B cell (primary cell): ENCODE data around the gene USF1. TPM values are rescaled to one million over a fixed set of nuclear protein-coding genes. Genes with fewer than 3 reads are reported as not detected.
A peak's percentile ranks its signal among the peaks of the same experiment; 100 is the strongest.

ENCODE experiments used
- ATAC-seq: fragments of 200-7000 bp; cut with Tn5 transposase; one replicate; pipeline ENCODE4 v1.10.0; 2021; ENCODE audit warnings: low read depth, mild to moderate bottlenecking, moderate number of reproducible peaks, moderate library complexity
- CTCF ChIA-PET: fragments of 350-600 bp; sonication (Branson Sonifier 250); formaldehyde crosslinking; loops from one replicate; lab custom pipeline; 2021; ENCODE audit warnings: antibody characterized with exemption, inconsistent platforms; lab: Charles Lee
- POLR2A ChIA-PET: fragments of 350-600 bp; sonication (Branson Sonifier 250); formaldehyde crosslinking; loops from one replicate; lab custom pipeline; 2021; ENCODE audit warnings: antibody characterized with exemption; lab: Charles Lee
- DNase-seq: peaks from one replicate; pipeline ENCODE4 v3.0.0; 2013
- H2AFZ ChIP-seq: 2 replicates; pipeline ENCODE4 v1.6.1; 2012; ENCODE audit warnings: mild to moderate bottlenecking, low read depth, low read length; ENCODE audit not compliant: insufficient read depth, poor library complexity, severe bottlenecking
- H3K27ac ChIP-seq, 2 donors: 1 replicate in 1 of 2; 2 replicates in 1 of 2; pipeline ENCODE4 v1.5.1; 2012 to 2013; ENCODE audit warnings: low read length in 2 of 2, mild to moderate bottlenecking in 2 of 2, moderate library complexity in 1 of 2
- H3K27me3 ChIP-seq, 4 experiments: fragments of 200-600 bp in 1 of 4; sonication (generic) in 1 of 4; replicated peaks in 1 of 4; 1 replicate in 2 of 4; 2 replicates in 2 of 4; pipeline versions ENCODE4 v1.6.1 to v1.7.0; 2013 to 2016; ENCODE audit warnings: low read length in 3 of 4, mild to moderate bottlenecking in 2 of 4, mixed read lengths in 1 of 4, moderate library complexity in 1 of 4; ENCODE audit not compliant: insufficient read depth in 4 of 4, control insufficient read depth in 3 of 4; ENCODE audit errors: control extremely low read depth in 1 of 4
- H3K36me3 ChIP-seq, 2 experiments: replicated peaks in 1 of 2; 1 replicate in 1 of 2; 2 replicates in 1 of 2; pipeline versions ENCODE4 v1.6.1 to v1.7.1; 2013; ENCODE audit warnings: low read length in 1 of 2; ENCODE audit not compliant: insufficient read depth in 2 of 2, control insufficient read depth in 1 of 2; ENCODE audit errors: control extremely low read depth in 1 of 2, extremely low read depth in 1 of 2
- H3K4me1 ChIP-seq, 2 donors: fragments of 200-600 bp in 1 of 2; sonication (generic) in 1 of 2; 1 replicate in 1 of 2; 2 replicates in 1 of 2; pipeline versions ENCODE4 v1.5.1 to v1.6.1; 2013 to 2017; ENCODE audit warnings: low read length in 2 of 2; ENCODE audit not compliant: control insufficient read depth in 2 of 2, insufficient read depth in 2 of 2
- H3K4me2 ChIP-seq: replicated peaks from 2 replicates; pipeline ENCODE3; 2012; ENCODE audit warnings: mild to moderate bottlenecking, low read depth, low read length; ENCODE audit not compliant: poor library complexity, severe bottlenecking
- H3K4me3 ChIP-seq, 5 experiments: fragments of 200-600 bp in 1 of 5; sonication (generic) in 1 of 5; 1 replicate in 3 of 5; 2 replicates in 2 of 5; pipeline versions ENCODE4 v1.5.1 to v1.7.0; 2011 to 2016; ENCODE audit warnings: low read length in 4 of 5, mild to moderate bottlenecking in 4 of 5, low read depth in 2 of 5, control low read depth in 1 of 5, moderate library complexity in 1 of 5; ENCODE audit not compliant: insufficient read depth in 1 of 5; ENCODE audit errors: control extremely low read depth in 1 of 5, extremely low read depth in 1 of 5
- H3K79me2 ChIP-seq: fragments of 200-600 bp; sonication (generic); one replicate; pipeline ENCODE4 v1.6.0; 2016; ENCODE audit warnings: low read length; ENCODE audit not compliant: control insufficient read depth, insufficient read depth
- H3K9ac ChIP-seq: fragments of 200-600 bp; sonication (generic); 2 replicates; pipeline ENCODE4 v1.6.1; 2017; ENCODE audit warnings: mild to moderate bottlenecking, low read length, moderate library complexity
- H3K9me3 ChIP-seq, 3 donors: one replicate each; pipeline versions ENCODE4 v1.6.1 to v1.7.1; 2013; ENCODE audit warnings: low read length in 2 of 3; ENCODE audit not compliant: control insufficient read depth in 2 of 3, insufficient read depth in 1 of 3; ENCODE audit errors: control extremely low read depth in 1 of 3
- H4K20me1 ChIP-seq: 2 replicates; pipeline ENCODE4 v1.6.0; 2012; ENCODE audit warnings: mild to moderate bottlenecking, low read length; ENCODE audit not compliant: insufficient read depth, control insufficient read depth, poor library complexity, severe bottlenecking
- H3K27ac Mint-ChIP-seq: one replicate; pipeline ENCODE4 v1.8.0; 2021; ENCODE audit warnings: mixed read lengths
- H3K27me3 Mint-ChIP-seq: one replicate; pipeline ENCODE4 v1.8.0; 2021; ENCODE audit warnings: mixed read lengths
- H3K4me1 Mint-ChIP-seq: one replicate; pipeline ENCODE4 v1.8.0; 2021; ENCODE audit warnings: mixed read lengths
- H3K4me3 Mint-ChIP-seq: one replicate; pipeline ENCODE4 v1.8.0; 2021; ENCODE audit warnings: mixed read lengths
- H3K9me3 Mint-ChIP-seq: one replicate; pipeline ENCODE4 v1.8.0; 2022; ENCODE audit warnings: mixed read lengths; ENCODE audit not compliant: insufficient read depth
- CTCF ChIP-seq: fragments of 200-600 bp; IDR thresholded peaks from one replicate; pipeline ENCODE4 v1.8.0; 2022; ENCODE audit warnings: antibody characterized with exemption, mild to moderate bottlenecking
- EZH2 ChIP-seq: IDR thresholded peaks from 2 replicates; pipeline ENCODE4 v1.6.1; 2012; ENCODE audit warnings: borderline replicate concordance, low read depth, mild to moderate bottlenecking, moderate library complexity, low read length; ENCODE audit not compliant: insufficient read depth, poor library complexity, severe bottlenecking
- WGBS: methylation state at CpG from one replicate; pipeline ENCODE4 v1.1.5; 2013; ENCODE audit warnings: missing lambda C conversion rate; ENCODE audit not compliant: insufficient coverage; 5-methylcytosine and 5-hydroxymethylcytosine counted together
- intact Hi-C: fragments of 100-400 bp; cut with micrococcal nuclease; formaldehyde crosslinking; loops from one replicate; pipeline ENCODE4 v1.10.0; 2022
- polyA plus RNA-seq: library from polyadenylated mRNA; depleted of rRNA; stranded (reverse); fragments of >200 nt; gene quantifications from 2 replicates; pipeline ENCODE4 v1.2.3, GENCODE V29; 2012
- total RNA-seq, 2 donors: library from RNA; stranded (reverse); fragments of 120-200 nt in 1 of 2; gene quantifications; 1 replicate in 1 of 2; 2 replicates in 1 of 2; pipeline versions ENCODE4 v1.2.3 to v1.2.4, GENCODE V29; 2013 to 2022

The USF1 gene
- total and polyA plus RNA-seq, 2 donors (not counting 1 experiment from before 2014, with no cell fraction given): 192 to 249 TPM

DNA sequence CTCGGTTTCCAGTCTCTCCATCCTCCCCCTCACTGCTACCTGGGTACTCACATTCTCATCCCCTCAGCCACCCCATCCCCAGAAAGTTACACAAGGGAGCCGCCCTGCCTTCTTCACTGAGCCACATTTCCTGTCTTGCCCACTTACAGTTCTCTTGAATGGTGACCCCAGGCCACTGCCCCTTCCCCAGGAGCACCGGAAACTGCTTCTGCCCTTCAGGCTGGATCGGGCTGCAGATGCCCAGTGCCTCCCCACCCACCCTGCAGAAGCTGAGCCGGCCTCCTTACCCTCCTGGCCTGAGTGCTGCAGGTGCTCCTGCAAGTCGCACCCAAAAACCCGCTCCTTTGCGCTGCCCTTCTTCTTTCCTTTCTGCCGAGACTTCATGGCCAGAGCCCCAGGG lies 23.5 kb upstream of the USF1 start:
- no peak for TF ChIP-seq CTCF
- TF ChIP-seq EZH2: no peak
- CTCF ChIA-PET: interaction anchor here (0.8 to 8.9 kb wide), 16 partner anchors 10 to 317 kb away, joined by 3 to 142 read pairs (median 5); partner anchors contain the start of genes DEDD, KLHDC9, TOMM40L and TSTD1
- WGBS: 0% methylated on average over 9 of the region's 9 CpGs
- Mint-ChIP-seq H3K9me3 (no peaks in the 10 kb centered on the region), H3K4me1 (peaks cover 52% of the 10 kb centered on the region), H3K4me3 (peak overlapping the region; percentile 100), H3K27me3 (no peaks in the 10 kb centered on the region), H3K27ac (peak overlapping the region; percentile 98)
- Histone ChIP-seq H3K36me3 (peaks cover 2 to 8% of the 10 kb centered on the region in 2 experiments), H3K4me2 (peak overlapping the region; percentile 97), H3K27me3 (no peaks in the 10 kb centered on the region), H3K4me1 (peaks cover 40 to 58% of the 10 kb centered on the region in 2 donors), H3K79me2 (peaks cover 78% of the 10 kb centered on the region), H3K4me3 (peak overlapping the region; percentile 76 to 97 (median 91)), H3K27ac (peak overlapping the region; percentile 95 to 96), H2AFZ (peak overlapping the region; percentile 65), H3K9ac (peak overlapping the region; percentile 92), H4K20me1 (peaks cover 29% of the 10 kb centered on the region), H3K9me3 (no peaks in the 10 kb centered on the region)
- no peak for DNase-seq
- ATAC-seq: no peak
- POLR2A ChIA-PET: interaction anchor here (0.6 to 6.8 kb wide), 11 partner anchors 18 to 112 kb away, joined by 3 to 108 read pairs (median 7); partner anchors contain the start of genes DEDD, KLHDC9, TSTD1 and UFC1
- intact Hi-C loops: loop anchor here (1.0 to 5.0 kb wide), 3 partner anchors 29 to 84 kb away; partner anchors contain the start of genes DEDD, KLHDC9 and UFC1
